Coronary artery (tissue), 2 donors: ENCODE results near the gene UBASH3A.

Experiments used
- DNase-seq: peaks from one replicate; pipeline ENCODE4 v3.0.0-alpha.2; 2017; ENCODE audit warnings: low spot score
- H3K27ac ChIP-seq, 2 donors: fragments of 200-600 bp; sonication (generic); one replicate each; pipeline ENCODE4 v1.5.1; 2016 to 2019
- H3K4me3 ChIP-seq: fragments of 200-600 bp; sonication (generic); 2 replicates; pipeline ENCODE4 v1.5.1; 2016; ENCODE audit warnings: mild to moderate bottlenecking, moderate library complexity
- TF ChIP-seq, protein P1 (sequence below): fragments of 200-600 bp; sonication (generic); IDR thresholded peaks from one replicate; pipeline ENCODE4 v1.5.1; 2019; ENCODE audit warnings: antibody characterized with exemption

Gene UBASH3A

DNA sequence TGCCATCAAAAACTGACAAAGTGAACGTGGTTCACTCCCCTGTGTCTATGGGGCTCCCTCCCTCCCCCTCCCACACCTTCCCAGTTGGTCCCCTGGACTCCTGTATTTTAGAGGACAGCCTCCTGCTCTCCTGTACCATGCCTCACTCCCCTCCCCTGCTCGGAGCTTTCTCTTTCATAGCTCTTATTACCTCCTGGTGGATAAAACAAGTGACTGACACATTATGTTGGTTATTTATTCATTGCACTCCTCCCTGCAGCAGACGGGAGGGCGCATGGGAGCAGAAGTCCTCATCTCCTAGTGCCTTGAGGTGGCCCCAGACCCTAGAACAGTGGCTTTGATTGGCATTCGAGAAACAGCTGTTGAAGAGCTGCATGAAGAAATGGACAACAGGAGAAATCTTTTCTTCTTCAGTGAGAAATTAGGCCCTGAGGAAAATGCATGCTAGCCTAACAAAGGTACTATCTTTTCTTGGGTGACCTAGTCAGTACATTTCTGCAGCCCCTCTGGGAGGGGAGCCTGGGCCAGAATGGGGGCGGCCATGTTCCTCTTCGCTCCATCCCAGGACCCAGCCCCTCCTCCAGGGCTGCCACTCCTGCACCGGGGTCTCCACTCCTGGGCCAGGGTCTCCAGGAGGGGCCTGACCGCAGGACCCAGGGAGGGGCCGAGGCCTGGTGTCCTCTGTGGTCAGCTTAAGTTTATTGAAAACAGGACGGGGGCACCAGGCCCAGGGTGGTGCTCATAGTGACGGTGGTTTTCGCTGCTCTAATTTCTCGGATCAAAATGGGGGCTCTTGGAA lies 36.1 kb upstream of the UBASH3A start:
- H3K4me3 ChIP-seq, result no peak overlapping the region
- TF ChIP-seq, protein P1, sequence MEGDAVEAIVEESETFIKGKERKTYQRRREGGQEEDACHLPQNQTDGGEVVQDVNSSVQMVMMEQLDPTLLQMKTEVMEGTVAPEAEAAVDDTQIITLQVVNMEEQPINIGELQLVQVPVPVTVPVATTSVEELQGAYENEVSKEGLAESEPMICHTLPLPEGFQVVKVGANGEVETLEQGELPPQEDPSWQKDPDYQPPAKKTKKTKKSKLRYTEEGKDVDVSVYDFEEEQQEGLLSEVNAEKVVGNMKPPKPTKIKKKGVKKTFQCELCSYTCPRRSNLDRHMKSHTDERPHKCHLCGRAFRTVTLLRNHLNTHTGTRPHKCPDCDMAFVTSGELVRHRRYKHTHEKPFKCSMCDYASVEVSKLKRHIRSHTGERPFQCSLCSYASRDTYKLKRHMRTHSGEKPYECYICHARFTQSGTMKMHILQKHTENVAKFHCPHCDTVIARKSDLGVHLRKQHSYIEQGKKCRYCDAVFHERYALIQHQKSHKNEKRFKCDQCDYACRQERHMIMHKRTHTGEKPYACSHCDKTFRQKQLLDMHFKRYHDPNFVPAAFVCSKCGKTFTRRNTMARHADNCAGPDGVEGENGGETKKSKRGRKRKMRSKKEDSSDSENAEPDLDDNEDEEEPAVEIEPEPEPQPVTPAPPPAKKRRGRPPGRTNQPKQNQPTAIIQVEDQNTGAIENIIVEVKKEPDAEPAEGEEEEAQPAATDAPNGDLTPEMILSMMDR, result no peak
- DNase-seq, result no peak
- H3K27ac ChIP-seq, result no peak overlapping the region

DNA sequence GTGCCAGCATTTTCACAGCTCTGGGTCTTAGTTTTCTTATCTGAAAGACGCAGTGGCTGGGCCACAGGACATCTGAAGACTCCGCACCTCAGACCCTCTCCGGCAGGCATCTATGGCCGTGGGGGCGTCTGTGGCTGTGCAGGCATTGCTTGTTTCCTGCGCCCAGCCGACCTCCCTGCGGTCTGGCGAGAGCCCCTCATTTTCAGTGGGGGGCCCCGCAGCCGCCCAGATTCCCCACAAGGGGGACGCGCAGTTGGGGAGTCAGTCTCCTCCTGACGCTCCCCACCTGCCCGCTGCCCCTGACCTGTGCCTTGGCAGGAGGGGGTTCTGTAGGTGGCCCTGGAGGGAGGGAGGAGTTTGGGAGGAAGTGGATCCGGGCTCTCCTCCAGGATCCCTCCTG lies 33.9 kb upstream of the UBASH3A start:
- no peak overlapping the region for H3K4me3 ChIP-seq
- no peak overlapping the region for H3K27ac ChIP-seq
- TF ChIP-seq, protein P1, result no peak
- DNase-seq, result no peak

DNA sequence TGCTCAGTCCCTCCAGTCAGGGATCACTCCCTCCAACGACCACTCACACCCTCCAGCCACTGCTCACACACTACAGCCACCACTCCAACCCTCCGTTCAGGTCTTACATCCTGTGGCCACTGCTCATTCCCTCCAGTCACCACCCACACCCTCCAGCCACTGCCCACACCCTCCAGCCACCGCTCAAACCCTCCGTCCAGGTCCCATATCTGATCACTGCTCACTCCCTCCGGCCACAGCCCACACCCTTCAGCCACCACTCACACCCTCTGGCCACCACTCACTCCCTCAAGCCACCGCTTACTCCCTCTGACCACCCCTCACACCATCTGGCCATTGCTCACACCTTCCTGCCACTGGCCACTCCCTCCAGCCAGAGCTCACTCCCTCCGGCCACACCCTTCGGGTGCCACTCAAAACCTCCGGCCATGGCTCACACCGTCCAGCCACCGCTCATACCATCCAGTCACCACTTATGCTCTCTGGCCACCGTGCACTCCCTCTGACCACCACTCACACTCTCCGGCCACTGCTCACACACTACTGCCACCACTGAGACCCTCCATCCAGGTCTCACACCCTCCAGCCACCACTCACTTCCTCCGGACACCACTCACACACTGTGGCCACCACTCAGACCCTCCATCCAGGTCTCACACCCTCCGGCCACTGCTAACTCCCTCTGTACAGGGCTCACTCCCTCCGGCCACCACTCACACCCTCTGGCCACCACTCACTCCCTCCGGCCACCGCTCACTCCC lies 32.6 kb upstream of the UBASH3A start:
- DNase-seq, result no peak
- no peak overlapping the region for H3K4me3 ChIP-seq
- TF ChIP-seq, protein P1, result no peak
- H3K27ac ChIP-seq, result no peak overlapping the region

DNA sequence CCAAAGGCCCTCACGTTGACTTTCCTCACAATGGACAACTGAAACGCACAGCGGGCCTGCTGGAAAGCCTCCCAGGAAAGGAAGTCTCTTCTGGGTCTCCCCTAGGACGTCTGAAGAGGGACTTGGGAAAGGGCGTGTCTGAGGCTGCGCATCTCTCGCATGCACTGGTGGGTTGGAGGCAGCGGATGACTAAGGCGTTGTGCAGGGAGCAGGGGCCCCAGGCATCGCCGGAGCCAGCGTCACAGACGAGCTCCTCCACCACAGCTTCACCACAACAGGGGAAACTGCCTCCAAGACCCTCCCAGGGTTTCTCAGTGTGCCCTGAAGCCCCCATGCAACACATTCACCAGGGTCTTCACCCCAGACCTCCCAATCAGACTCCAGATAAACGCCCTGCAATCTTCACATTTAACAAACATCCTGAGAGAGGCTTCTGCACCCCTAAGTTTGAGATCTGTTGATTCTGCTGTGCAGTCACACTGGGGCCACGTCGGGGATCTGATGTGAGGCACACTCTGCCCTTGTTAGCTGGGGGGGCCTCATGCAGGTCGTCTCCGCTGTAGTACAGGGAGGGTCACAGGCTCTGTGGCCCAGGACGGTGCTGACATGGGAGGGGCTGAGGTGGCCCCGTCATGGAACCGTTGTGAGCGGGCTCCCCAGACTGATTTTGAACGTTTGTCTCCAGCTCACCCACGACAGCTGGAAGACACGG lies 30.4 kb upstream of the UBASH3A start:
- Histone ChIP-seq H3K4me3 (no peak overlapping the region), H3K27ac (no peak overlapping the region)
- DNase-seq, result no peak
- TF ChIP-seq, protein P1, result no peak

DNA sequence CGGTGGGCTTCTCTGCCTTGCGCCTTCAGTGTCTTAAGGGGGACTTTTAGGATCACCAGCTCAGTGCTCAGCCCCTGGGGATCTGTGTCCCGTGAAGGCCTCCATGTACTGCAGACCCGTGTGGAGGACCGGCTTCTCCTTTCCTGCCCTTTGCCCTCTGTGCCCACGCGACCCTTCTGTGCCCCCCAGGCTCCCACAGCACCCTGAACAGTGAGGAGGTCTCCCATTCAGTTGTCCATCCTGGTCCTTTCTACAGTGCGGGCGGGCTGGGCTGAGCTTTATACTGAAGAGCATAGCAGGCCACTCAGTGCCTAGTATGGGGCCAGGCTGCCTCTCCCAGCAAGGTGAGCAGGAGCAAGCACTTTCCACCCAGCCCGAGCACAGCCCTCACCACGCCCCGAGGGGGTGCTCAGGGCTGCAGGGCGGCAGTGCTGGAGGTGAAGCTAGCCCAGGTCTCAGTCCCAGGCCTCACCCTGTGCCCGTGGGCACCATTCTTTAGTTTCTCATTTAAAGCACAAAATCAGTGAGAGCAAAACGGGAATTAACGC lies 29.7 kb upstream of the UBASH3A start:
- no peak overlapping the region for H3K4me3 ChIP-seq
- no peak for DNase-seq
- TF ChIP-seq, protein P1, result no peak
- H3K27ac ChIP-seq, result no peak overlapping the region

DNA sequence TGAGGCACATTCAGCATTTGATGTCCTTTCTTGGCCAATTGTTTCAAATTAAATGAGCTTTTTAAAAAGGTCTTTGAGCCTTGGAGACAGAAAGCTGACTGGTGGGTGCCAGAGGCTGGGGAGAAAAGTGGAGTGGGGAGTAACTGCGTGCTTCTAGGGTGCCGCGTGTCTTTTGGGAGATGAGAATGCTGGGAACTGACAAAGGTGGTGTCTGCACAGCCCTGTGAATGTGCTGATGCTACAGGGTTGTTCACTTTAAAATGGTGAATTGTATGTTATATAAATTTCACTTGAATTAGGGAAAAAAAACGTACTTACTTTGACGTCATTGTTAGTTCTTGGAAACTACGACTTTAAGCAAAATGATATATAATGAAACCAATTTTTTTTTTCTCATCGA lies 29.2 kb upstream of the UBASH3A start:
- H3K4me3 ChIP-seq, result no peak overlapping the region
- no peak overlapping the region for H3K27ac ChIP-seq
- DNase-seq, result no peak
- TF ChIP-seq, protein P1, result no peak
